H9 (cell line): ENCODE data around the gene CFAP161. TPM values are rescaled to one million over a fixed set of nuclear protein-coding genes. Genes with fewer than 3 reads are reported as not detected.

Experiments used
- DNase-seq: peaks from one replicate; pipeline ENCODE4 v3.0.0-alpha.2; 2017
- H2AFZ ChIP-seq: one replicate; pipeline ENCODE4 v1.6.1; 2013; ENCODE audit warnings: mild to moderate bottlenecking, low read length, control low read depth, moderate library complexity
- H2AK5ac ChIP-seq: 2 replicates; pipeline ENCODE4 v1.6.1; 2013; ENCODE audit warnings: low read length, control low read depth, mixed read lengths; ENCODE audit not compliant: insufficient read length
- H2BK120ac ChIP-seq: one replicate; pipeline ENCODE4 v1.6.1; 2013; ENCODE audit warnings: low read depth, mild to moderate bottlenecking, low read length, control low read depth, inconsistent platforms; ENCODE audit not compliant: poor library complexity, severe bottlenecking
- H2BK12ac ChIP-seq: 2 replicates; pipeline ENCODE4 v1.6.1; 2013; ENCODE audit warnings: low read length, control low read depth, mixed read lengths, low read depth; ENCODE audit not compliant: insufficient read length
- H2BK15ac ChIP-seq: 2 replicates; pipeline ENCODE4 v1.6.1; 2013; ENCODE audit warnings: low read depth, low read length, control low read depth
- H2BK20ac ChIP-seq: one replicate; pipeline ENCODE4 v1.6.1; 2013; ENCODE audit warnings: low read depth, mild to moderate bottlenecking, low read length, control low read depth, inconsistent platforms; ENCODE audit not compliant: poor library complexity, severe bottlenecking
- H2BK5ac ChIP-seq: 2 replicates; pipeline ENCODE4 v1.6.1; 2013; ENCODE audit warnings: low read length, control low read depth, mixed read lengths; ENCODE audit not compliant: insufficient read length
- H3K14ac ChIP-seq: 2 replicates; pipeline ENCODE4 v1.6.1; 2013; ENCODE audit warnings: low read length, control low read depth; ENCODE audit not compliant: insufficient read depth
- H3K18ac ChIP-seq: 2 replicates; pipeline ENCODE4 v1.6.1; 2013; ENCODE audit warnings: low read depth, mild to moderate bottlenecking, mixed read lengths, low read length, control low read depth; ENCODE audit not compliant: insufficient read length
- H3K23ac ChIP-seq: 2 replicates; pipeline ENCODE4 v1.6.1; 2013; ENCODE audit warnings: low read length, control low read depth, mixed read lengths, low read depth; ENCODE audit not compliant: insufficient read length
- H3K23me2 ChIP-seq: 2 replicates; pipeline ENCODE4 v1.6.1; 2013; ENCODE audit warnings: low read depth, mild to moderate bottlenecking, mixed read lengths, low read length, control low read depth; ENCODE audit not compliant: insufficient read length, poor library complexity, severe bottlenecking
- H3K27ac ChIP-seq: 2 replicates; pipeline ENCODE4 v1.5.1; 2013; ENCODE audit warnings: low read length, control low read depth, mixed read lengths, low read depth; ENCODE audit not compliant: insufficient read length
- H3K27me3 ChIP-seq: 2 replicates; pipeline ENCODE4 v1.6.1; 2013; ENCODE audit warnings: low read length, control low read depth, inconsistent platforms; ENCODE audit not compliant: insufficient read depth
- H3K4ac ChIP-seq: 2 replicates; pipeline ENCODE4 v1.6.1; 2013; ENCODE audit warnings: low read depth, mild to moderate bottlenecking, control low read depth, inconsistent platforms, low read length, moderate library complexity
- H3K4me1 ChIP-seq: 2 replicates; pipeline ENCODE4 v1.6.1; 2013; ENCODE audit warnings: low read length, control low read depth, inconsistent platforms; ENCODE audit not compliant: insufficient read depth
- H3K4me2 ChIP-seq: 2 replicates; pipeline ENCODE4 v1.6.1; 2013; ENCODE audit warnings: low read length, control low read depth, mixed read lengths; ENCODE audit not compliant: insufficient read length, insufficient read depth
- H3K56ac ChIP-seq: 2 replicates; pipeline ENCODE4 v1.6.1; 2013; ENCODE audit warnings: low read depth, mild to moderate bottlenecking, mixed read lengths, low read length, control low read depth; ENCODE audit not compliant: insufficient read length
- H3K79me1 ChIP-seq: 2 replicates; pipeline ENCODE4 v1.6.1; 2013; ENCODE audit warnings: low read depth, mild to moderate bottlenecking, moderate library complexity, low read length, control low read depth, inconsistent platforms; ENCODE audit not compliant: insufficient read depth, poor library complexity, severe bottlenecking
- H3K79me2 ChIP-seq: 2 replicates; pipeline ENCODE4 v1.6.1; 2013; ENCODE audit warnings: low read length, control low read depth, inconsistent platforms; ENCODE audit not compliant: insufficient read depth
- H3K9ac ChIP-seq: 2 replicates; pipeline ENCODE4 v1.6.1; 2013; ENCODE audit warnings: low read length, control low read depth, mixed read lengths; ENCODE audit not compliant: insufficient read length; ENCODE audit errors: extremely low read depth
- H3K9me3 ChIP-seq: one replicate; pipeline ENCODE4 v1.6.1; 2013; ENCODE audit warnings: low read depth, low read length, inconsistent platforms; ENCODE audit not compliant: control insufficient read depth
- H3T11ph ChIP-seq: one replicate; pipeline ENCODE4 v1.6.1; 2013; ENCODE audit warnings: mild to moderate bottlenecking, low read length, control low read depth, inconsistent platforms
- H4K20me1 ChIP-seq: one replicate; pipeline ENCODE4 v1.6.1; 2013; ENCODE audit not compliant: control insufficient read depth, insufficient read length, insufficient read depth
- H4K5ac ChIP-seq: 2 replicates; pipeline ENCODE4 v1.6.1; 2013; ENCODE audit warnings: low read depth, mild to moderate bottlenecking, mixed read lengths, low read length, control low read depth; ENCODE audit not compliant: insufficient read length
- H4K8ac ChIP-seq: replicated peaks from 2 replicates; pipeline ENCODE4 v1.6.1; 2013; ENCODE audit warnings: low read length, control low read depth, mixed read lengths, low read depth; ENCODE audit not compliant: insufficient read length
- H4K91ac ChIP-seq: 2 replicates; pipeline ENCODE4 v1.6.1; 2013; ENCODE audit warnings: low read depth, mild to moderate bottlenecking, moderate library complexity, mixed read lengths, low read length, control low read depth; ENCODE audit not compliant: insufficient read length
- H3K27ac Mint-ChIP-seq, 3 experiments: 2 replicates in 2 of 3; 3 replicates in 1 of 3; pipeline ENCODE4 v1.8.0; 2020 to 2021; ENCODE audit warnings: mixed read lengths in 3 of 3, mild to moderate bottlenecking in 1 of 3, moderate library complexity in 1 of 3
- H3K27me3 Mint-ChIP-seq: 2 replicates; pipeline ENCODE4 v1.8.0; 2021; ENCODE audit warnings: low read depth, mild to moderate bottlenecking, moderate library complexity, mixed read lengths
- H3K36me3 Mint-ChIP-seq, 3 experiments: 2 replicates in 2 of 3; 3 replicates in 1 of 3; pipeline ENCODE4 v1.8.0; 2020 to 2021; ENCODE audit warnings: low read depth in 3 of 3, mixed read lengths in 3 of 3; ENCODE audit not compliant: insufficient read depth in 1 of 3
- H3K4me1 Mint-ChIP-seq, 2 experiments: 2 replicates each; pipeline ENCODE4 v1.8.0; 2020; ENCODE audit warnings: mixed read lengths in 2 of 2
- H3K4me3 Mint-ChIP-seq, 2 experiments: 2 replicates in 1 of 2; 3 replicates in 1 of 2; pipeline ENCODE4 v1.8.0; 2020 to 2021; ENCODE audit warnings: mild to moderate bottlenecking in 2 of 2, mixed read lengths in 2 of 2, moderate library complexity in 1 of 2
- H3K9me3 Mint-ChIP-seq, 2 experiments: 2 replicates in 1 of 2; 3 replicates in 1 of 2; pipeline ENCODE4 v1.8.0; 2020; ENCODE audit warnings: mild to moderate bottlenecking in 2 of 2, mixed read lengths in 2 of 2, moderate library complexity in 1 of 2
- CTCF ChIP-seq: fragments of 200-600 bp; sonication (generic); conservative IDR thresholded peaks from 3 replicates; pipeline ENCODE4 v1.8.0; 2021; ENCODE audit warnings: antibody characterized with exemption, mild to moderate bottlenecking
- WGBS: extraction: QIAGEN DNeasy Blood & Tissue Kit; methylation state at CpG from one replicate; pipeline ENCODE4 v1.1.7; 2013; ENCODE audit warnings: missing lambda C conversion rate, low lambda C conversion rate, mixed read lengths; ENCODE audit not compliant: insufficient read length; ENCODE audit errors: extremely low coverage; 5-methylcytosine and 5-hydroxymethylcytosine counted together
- total RNA-seq: library from RNA; stranded (reverse); gene quantifications from 2 replicates; pipeline ENCODE4 v1.2.1, GENCODE V29; 2021

The CFAP161 gene
- total RNA-seq, 1 experiment from 2014 or later: 0.24 TPM

- H3K27ac ChIP-seq: no peak overlapping the region
- H4K8ac ChIP-seq: no peak overlapping the region
- H3K4ac ChIP-seq: no peak overlapping the region
- H3K4me1 ChIP-seq: no peaks in the 10 kb centered on the region; the same call in 1 of the 2 replicates
- Mint-ChIP-seq H3K4me1 (peaks cover 16 to 17% of the 10 kb centered on the region in 2 experiments), H3K27me3 (peaks cover 6% of the 10 kb centered on the region), H3K4me3 (no peak overlapping the region), H3K27ac (no peak overlapping the region; a peak in 1 of 7 replicates), H3K9me3 (peaks cover 3 to 4% of the 10 kb centered on the region in 2 experiments; a peak in 4 of 5 replicates), H3K36me3 (no peaks in the 10 kb centered on the region; a peak in 1 of 7 replicates)
- H2BK12ac ChIP-seq: no peak overlapping the region
- no peak overlapping the region for H4K5ac ChIP-seq
- no peaks in the 10 kb centered on the region for H3K79me1 ChIP-seq
- H2AK5ac ChIP-seq: no peak overlapping the region
- no peak overlapping the region for H2BK120ac ChIP-seq
- no peak overlapping the region for H2AFZ ChIP-seq
- no peak for DNase-seq
- no peak overlapping the region for H3K4me2 ChIP-seq
- no peak overlapping the region for H3K23ac ChIP-seq
- no peak overlapping the region for H2BK20ac ChIP-seq
- H3K9me3 ChIP-seq: no peaks in the 10 kb centered on the region
- H4K20me1 ChIP-seq: no peaks in the 10 kb centered on the region
- no peak overlapping the region for H3K18ac ChIP-seq
- H2BK5ac ChIP-seq: no peak overlapping the region
- H3K14ac ChIP-seq: no peak overlapping the region
- H3K56ac ChIP-seq: no peak overlapping the region
- TF ChIP-seq CTCF: no peak
- no peak overlapping the region for H4K91ac ChIP-seq
- H3K23me2 ChIP-seq: no peaks in the 10 kb centered on the region
- H2BK15ac ChIP-seq: no peak overlapping the region; the same call in 1 of the 2 replicates
- H3T11ph ChIP-seq: no peak overlapping the region
- no peaks in the 10 kb centered on the region for H3K79me2 ChIP-seq
- no peak overlapping the region for H3K9ac ChIP-seq
- no CpG with 5 or more reads among the region's 5 CpGs for WGBS
- H3K27me3 ChIP-seq: no peaks in the 10 kb centered on the region
Measured at GRCh38 chr15:81115054-81115939, 18.8 kb upstream of the CFAP161 start.
